IPS-18a (cell line): ENCODE data around the gene UFC1.

Source experiments
- H3K27ac ChIP-seq: one replicate; pipeline ENCODE4 v1.5.1; 2013; ENCODE audit warnings: low read length
- H3K27me3 ChIP-seq: one replicate; pipeline ENCODE4 v1.6.1; 2013; ENCODE audit warnings: mild to moderate bottlenecking, low read length; ENCODE audit not compliant: control insufficient read depth, insufficient read depth
- H3K36me3 ChIP-seq: one replicate; pipeline ENCODE4 v1.6.1; 2013; ENCODE audit warnings: low read depth, low read length; ENCODE audit not compliant: control insufficient read depth
- H3K4me1 ChIP-seq: one replicate; pipeline ENCODE4 v1.6.1; 2013; ENCODE audit warnings: low read depth, low read length; ENCODE audit not compliant: control insufficient read depth
- H3K4me3 ChIP-seq: one replicate; pipeline ENCODE4 v1.5.1; 2013; ENCODE audit warnings: low read length
- H3K9ac ChIP-seq: one replicate; pipeline ENCODE4 v1.6.1; 2013; ENCODE audit warnings: mild to moderate bottlenecking, low read length, moderate library complexity
- H3K9me3 ChIP-seq: one replicate; pipeline ENCODE4 v1.6.1; 2013; ENCODE audit warnings: low read depth, low read length; ENCODE audit not compliant: control insufficient read depth

UFC1 gene

DNA sequence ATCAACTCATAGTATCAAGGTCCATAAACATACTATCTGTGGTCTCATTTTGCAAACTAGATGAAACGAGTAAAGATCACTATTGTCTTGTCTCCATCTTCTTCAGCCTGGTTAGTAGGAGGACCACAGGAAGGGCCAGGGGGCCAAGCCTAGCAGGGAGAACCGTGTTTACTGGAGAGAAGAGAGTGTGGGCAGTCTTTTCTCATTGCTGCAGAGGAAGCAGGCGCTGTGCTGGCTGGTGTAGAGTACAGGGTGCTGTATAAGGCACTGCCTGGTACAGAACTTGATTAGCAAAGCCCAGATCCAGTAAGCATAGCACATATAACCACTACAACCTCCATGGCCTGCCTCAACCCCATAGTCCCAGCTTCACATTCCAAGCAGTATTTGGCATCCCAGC lies 33.5 kb downstream of the UFC1 start:
- no peak overlapping the region for H3K27ac ChIP-seq
- peaks cover 8% of the 10 kb centered on the region for H3K36me3 ChIP-seq
- H3K4me3 ChIP-seq: no peak overlapping the region
- H3K4me1 ChIP-seq: no peaks in the 10 kb centered on the region
- no peaks in the 10 kb centered on the region for H3K9me3 ChIP-seq
- no peak overlapping the region for H3K9ac ChIP-seq
- H3K27me3 ChIP-seq: no peaks in the 10 kb centered on the region

DNA sequence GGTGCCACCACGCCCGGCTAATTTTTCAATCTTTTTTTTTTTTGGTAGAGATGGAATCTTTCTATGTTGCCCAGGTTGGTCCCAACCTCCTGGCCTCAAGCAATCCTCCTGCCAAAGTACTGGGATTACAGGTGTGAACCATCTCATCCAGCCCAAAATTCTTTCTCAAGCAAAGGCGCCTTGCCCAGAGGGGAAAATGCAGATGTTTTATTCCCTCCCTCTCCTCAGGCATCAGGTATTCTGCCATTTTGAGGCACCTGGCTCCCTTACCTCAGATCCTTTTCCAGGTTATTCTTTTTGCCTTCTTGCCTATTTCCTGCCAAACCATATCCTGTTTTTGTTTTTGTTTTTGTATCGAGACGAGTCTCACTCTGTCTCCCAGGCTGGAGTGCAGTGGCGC lies 34.6 kb downstream of the UFC1 start:
- no peak overlapping the region for H3K9ac ChIP-seq

DNA sequence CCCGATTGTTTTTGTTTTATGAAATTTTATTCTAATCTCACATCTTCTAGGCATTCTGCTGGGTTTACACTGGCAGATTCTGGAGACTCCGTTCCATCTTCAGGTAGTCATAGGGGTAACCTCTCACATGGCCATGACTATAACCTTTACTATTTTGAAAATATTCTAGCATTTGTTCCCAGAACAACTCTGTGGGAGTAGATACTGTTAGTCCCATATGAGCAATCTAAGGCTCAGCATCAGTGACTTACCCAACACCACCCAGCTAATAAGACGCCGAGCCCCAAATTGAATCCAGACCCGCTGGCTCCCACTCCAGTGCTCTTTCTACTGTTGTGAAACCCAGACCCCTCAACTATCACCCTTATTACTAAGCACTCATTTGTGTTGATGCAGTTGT lies 35.3 kb downstream of the UFC1 start:
- Histone ChIP-seq H3K27ac (no peak overlapping the region), H3K4me1 (no peaks in the 10 kb centered on the region), H3K9ac (no peak overlapping the region), H3K4me3 (no peak overlapping the region), H3K36me3 (peaks cover 8% of the 10 kb centered on the region), H3K27me3 (no peaks in the 10 kb centered on the region), H3K9me3 (no peaks in the 10 kb centered on the region)

More for the DNA sequence above, 34.6 kb downstream of the UFC1 start:
- Histone ChIP-seq H3K27ac (no peak overlapping the region), H3K36me3 (peaks cover 8% of the 10 kb centered on the region), H3K4me3 (no peak overlapping the region), H3K27me3 (no peaks in the 10 kb centered on the region), H3K4me1 (no peaks in the 10 kb centered on the region), H3K9me3 (no peaks in the 10 kb centered on the region)

DNA sequence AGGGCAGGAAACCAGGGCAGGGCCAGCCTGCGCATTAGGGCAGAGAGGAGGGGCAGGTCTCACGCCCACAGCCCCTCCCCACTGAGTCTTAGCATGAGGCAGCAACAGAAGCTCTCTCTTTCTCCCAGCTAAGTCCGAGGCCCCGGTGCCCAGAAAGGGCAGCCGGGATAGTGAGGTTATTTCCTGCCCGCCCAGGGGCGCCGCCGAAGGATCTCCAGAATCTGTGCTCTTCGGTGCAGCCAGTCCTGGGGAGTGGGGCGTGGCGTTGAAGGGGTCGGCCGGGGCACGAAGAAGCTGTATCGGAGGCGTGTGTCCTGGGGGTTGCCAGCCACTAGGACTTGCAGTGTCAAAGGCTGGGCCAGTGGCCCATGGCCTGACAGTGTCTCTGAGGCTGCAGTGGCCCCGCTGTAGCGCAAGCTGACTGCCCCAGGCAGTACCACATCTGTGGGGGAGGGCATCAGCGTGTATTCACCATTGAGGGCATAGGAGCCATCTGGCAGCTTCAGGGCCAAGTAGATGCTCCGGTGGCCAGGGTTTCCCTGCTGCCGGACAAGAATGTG lies 37.3 kb downstream of the UFC1 start:
- peaks cover 13% of the 10 kb centered on the region for H3K36me3 ChIP-seq
- no peaks in the 10 kb centered on the region for H3K27me3 ChIP-seq
- H3K4me1 ChIP-seq: no peaks in the 10 kb centered on the region
- no peak overlapping the region for H3K9ac ChIP-seq
- no peak overlapping the region for H3K4me3 ChIP-seq
- no peak overlapping the region for H3K27ac ChIP-seq
- H3K9me3 ChIP-seq: no peaks in the 10 kb centered on the region

DNA sequence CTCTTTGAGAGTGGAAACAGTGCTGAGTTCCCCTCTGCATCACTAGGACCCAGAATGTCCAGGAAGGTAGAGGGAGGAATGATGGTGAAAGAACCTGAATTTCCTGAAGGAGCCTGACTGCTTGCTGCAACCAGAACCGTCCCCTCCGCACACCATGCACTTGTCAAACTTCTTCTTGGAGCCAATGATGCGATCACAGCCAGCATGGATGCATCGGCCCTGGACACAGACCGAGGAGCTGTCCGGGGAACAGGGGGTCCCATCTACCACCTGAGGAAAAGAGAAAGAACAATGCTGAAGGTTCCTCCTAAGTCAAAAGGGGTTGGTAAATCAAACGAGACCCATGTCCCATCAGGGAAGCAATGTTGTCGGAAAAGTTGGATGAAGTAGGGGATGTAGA lies 38.2 kb downstream of the UFC1 start:
- Histone ChIP-seq H3K4me1 (peaks cover 5% of the 10 kb centered on the region), H3K4me3 (no peak overlapping the region), H3K9ac (no peak overlapping the region), H3K27ac (no peak overlapping the region), H3K9me3 (no peaks in the 10 kb centered on the region), H3K27me3 (no peaks in the 10 kb centered on the region), H3K36me3 (peaks cover 13% of the 10 kb centered on the region)

DNA sequence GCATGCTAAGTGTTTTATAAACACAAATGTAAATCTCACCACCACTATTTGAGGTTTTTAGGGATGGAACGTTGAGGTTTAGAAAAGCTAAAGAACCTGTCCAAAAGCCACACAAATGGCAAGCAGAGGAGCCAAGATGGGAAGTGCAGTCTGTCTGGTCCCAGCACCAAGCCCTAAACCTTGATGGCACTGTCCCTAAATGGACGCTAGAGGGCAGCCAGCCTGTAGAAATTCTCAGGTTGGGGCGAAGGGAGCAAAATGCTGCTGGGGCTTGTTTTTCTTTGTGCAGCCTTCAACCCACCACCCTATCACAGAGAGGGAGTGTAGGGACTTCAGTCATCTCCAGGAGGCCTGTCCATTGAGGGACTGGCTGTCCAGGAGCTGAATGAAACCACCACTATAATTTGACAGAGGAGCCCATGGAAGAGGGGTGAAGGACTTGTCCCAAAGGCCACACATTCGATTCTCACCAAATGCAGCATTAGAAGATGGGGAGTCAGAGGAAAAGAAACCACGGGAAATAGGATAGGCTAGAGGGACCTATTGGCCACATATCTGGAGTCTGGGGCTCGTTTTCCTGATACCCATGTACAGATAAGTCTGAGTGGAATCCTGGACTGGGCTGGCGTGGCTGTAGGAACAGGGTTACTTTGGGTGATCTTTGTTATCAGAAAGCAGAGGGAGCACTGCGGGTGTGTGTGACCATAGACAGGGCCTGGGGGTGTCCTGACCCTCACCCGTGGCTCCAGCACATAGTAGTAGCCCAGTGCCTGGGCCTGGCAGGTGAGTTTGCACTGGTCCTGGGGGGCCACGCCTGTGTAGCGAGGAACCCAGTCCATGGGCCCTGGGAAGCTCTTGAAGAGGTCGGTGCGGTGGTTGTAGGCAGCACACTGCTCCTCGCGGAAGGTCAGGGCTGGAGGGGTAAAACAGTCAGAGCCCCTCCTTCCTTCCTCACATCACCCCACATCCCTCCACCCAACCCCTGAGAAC lies 39.0 kb downstream of the UFC1 start:
- Histone ChIP-seq H3K27ac (no peak overlapping the region), H3K4me1 (peaks cover 10% of the 10 kb centered on the region), H3K36me3 (peaks cover 13% of the 10 kb centered on the region), H3K4me3 (no peak overlapping the region), H3K9me3 (no peaks in the 10 kb centered on the region), H3K27me3 (no peaks in the 10 kb centered on the region), H3K9ac (no peak overlapping the region)

DNA sequence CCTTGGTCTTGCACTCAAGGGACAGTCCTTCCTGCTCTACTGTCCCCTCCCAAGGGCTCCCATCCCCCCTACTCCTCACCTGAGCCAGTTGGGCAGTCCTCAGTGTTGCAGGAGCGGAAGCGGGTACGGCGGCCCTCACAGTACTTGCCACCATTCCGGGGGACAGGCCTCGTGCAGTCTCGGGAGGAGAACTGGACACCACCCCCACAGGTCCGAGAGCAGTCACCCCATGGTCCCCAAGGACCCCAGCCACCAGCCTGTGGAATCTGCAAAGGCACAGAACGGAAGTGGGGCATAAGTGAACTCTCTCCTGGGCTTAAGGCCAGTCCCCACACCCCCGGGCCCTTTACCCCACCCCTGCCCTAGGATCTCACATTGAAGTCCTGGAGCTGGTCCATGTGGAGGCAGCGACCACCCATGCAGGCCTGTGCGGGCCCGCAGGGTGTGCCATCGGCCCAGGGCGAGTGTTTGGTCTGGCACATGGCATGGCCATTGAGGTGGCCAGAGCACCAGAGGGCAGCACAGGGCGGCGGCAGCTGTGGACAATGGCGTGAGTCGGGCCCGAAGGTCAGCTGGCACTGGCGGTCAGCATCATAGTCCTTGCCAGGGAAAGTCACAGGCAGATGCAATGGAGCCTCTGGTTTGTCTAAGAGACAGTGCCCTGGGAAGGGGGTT lies 39.9 kb downstream of the UFC1 start:
- no peak overlapping the region for H3K27ac ChIP-seq
- no peak overlapping the region for H3K9ac ChIP-seq
- no peaks in the 10 kb centered on the region for H3K9me3 ChIP-seq
- H3K36me3 ChIP-seq: peaks cover 13% of the 10 kb centered on the region
- H3K4me1 ChIP-seq: peaks cover 19% of the 10 kb centered on the region
- H3K4me3 ChIP-seq: no peak overlapping the region
- H3K27me3 ChIP-seq: no peaks in the 10 kb centered on the region

DNA sequence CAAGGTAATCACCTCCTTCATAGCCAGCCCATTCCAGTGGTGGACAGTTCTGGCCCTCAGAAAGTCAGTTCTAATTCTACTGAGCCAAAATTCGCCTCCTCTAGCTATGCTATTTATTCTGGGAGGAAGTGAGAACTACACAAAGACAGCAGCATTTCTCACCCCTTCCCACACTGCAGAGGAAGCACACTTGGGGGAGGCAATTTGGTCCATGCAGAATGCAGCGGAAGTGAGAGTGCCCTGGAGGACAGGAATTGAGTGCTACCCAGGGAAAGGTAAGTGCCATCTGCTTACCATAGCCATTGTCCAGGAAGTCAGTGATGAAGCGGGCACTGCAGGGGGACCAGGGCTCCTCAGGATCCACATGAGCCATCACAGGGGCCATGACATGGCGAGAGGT lies 41.4 kb downstream of the UFC1 start:
- Histone ChIP-seq H3K36me3 (peaks cover 13% of the 10 kb centered on the region), H3K9ac (no peak overlapping the region), H3K27me3 (no peaks in the 10 kb centered on the region), H3K9me3 (no peaks in the 10 kb centered on the region), H3K4me3 (no peak overlapping the region), H3K4me1 (peaks cover 33% of the 10 kb centered on the region), H3K27ac (no peak overlapping the region)

DNA sequence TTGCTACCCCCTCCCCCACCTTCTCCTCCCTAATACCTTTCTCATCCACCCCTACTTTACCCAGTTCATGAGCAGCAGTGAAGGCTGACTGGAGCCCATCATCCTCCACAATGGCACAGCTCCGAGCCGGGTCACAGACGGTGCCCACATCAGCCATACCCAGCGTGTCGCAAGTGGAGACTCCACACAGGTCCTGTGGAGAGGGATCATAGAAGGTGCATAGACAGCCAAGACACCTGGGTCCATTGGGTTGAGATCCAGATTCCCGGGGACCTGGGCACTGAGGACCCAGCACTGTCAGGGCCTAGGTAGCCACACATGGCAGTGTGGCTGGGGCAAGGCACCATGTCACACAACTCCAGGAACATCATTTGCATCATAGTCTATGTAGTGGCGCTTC lies 42.3 kb downstream of the UFC1 start:
- no peak overlapping the region for H3K9ac ChIP-seq
- no peak overlapping the region for H3K4me3 ChIP-seq
- peaks cover 13% of the 10 kb centered on the region for H3K36me3 ChIP-seq
- H3K9me3 ChIP-seq: no peaks in the 10 kb centered on the region
- H3K27ac ChIP-seq: no peak overlapping the region
- no peaks in the 10 kb centered on the region for H3K27me3 ChIP-seq
- peaks cover 42% of the 10 kb centered on the region for H3K4me1 ChIP-seq

DNA sequence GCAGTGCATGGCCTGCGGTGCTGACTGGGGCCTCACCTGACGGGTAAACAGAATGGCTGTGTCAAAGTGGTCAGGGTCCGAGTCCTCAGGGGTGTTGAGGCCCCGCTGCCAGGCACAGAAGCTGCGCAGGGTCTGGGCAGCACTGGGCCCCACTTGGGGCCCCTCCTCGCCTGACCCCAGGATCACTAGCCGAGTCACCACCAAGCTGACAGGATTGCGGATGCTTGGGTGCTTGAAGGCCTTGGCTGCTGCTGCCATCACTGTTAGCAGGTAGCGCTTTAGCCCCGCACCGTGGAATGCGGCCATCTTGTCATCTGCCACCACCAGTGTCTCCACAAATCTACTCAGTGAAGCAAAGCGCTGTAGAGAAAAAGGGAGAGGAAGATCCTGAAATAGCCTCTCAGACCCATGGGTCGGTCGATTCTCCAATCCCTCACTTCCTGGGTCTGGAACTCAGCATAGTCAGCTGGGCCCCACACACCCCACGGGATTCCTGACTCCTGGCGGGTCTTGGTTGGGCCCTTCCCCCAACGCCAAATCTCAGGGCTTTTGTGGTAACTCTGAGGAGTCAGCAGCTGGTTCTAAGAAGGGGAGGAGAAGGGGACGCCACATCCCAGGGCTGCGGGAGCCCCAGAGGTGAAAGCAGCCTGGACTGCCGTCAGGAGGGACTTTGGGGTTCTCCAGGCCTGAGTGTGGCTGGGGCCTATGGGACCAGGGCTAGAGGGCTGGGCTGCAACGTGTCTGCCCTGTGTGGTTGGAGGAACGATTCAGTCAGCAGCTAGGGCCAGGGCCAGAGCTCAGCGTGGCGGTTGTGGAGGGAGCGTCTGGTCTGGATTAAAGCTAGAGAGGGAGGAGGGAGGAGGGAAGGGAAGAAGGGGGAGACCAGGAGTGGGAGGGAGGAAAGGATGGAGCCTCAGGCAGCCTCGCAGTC lies 43.0 kb downstream of the UFC1 start:
- Histone ChIP-seq H3K36me3 (peaks cover 6% of the 10 kb centered on the region), H3K27ac (no peak overlapping the region), H3K9ac (no peak overlapping the region), H3K27me3 (no peaks in the 10 kb centered on the region), H3K4me3 (peak overlapping the region; percentile 15), H3K4me1 (peaks cover 49% of the 10 kb centered on the region), H3K9me3 (no peaks in the 10 kb centered on the region)
